PC-3 (cell line): ENCODE results near the gene MARCHF11.

ENCODE experiments used
- CTCF ChIP-seq: fragments of 300-600 bp; sonication (generic); conservative IDR thresholded peaks from 2 replicates; pipeline ENCODE4 v1.5.1; 2017; ENCODE audit warnings: antibody characterized with exemption, low read depth, mild to moderate bottlenecking, low read length
- EZH2 ChIP-seq: fragments of 300-600 bp; sonication (generic); IDR thresholded peaks from one replicate; pipeline ENCODE4 v1.6.1; 2017; ENCODE audit warnings: antibody characterized with exemption, mild to moderate bottlenecking, low read length; ENCODE audit not compliant: unreplicated experiment
- EZH2phosphoT487 ChIP-seq: fragments of 300-600 bp; sonication (generic); IDR thresholded peaks from 2 replicates; pipeline ENCODE4 v1.6.1; 2018; ENCODE audit warnings: mild to moderate bottlenecking, antibody characterized with exemption, low read length, borderline replicate concordance

GRCh38 chr5:16090270-16090669 is 89.3 kb downstream of the MARCHF11 start:
- TF ChIP-seq CTCF (no peak), EZH2 (no peak), EZH2phosphoT487 (no peak)
